ENCODE data around the gene GAST. TPM values are rescaled to one million over a fixed set of nuclear protein-coding genes. Genes with fewer than 3 reads are reported as not detected.
A peak's percentile ranks its signal among the peaks of the same experiment; 100 is the strongest.

Gene GAST
- total and polyA plus RNA-seq, 11 donors, result not detected

GRCh38 chr17:41762391-41762790, 50.3 kb downstream of the GAST start:
- TF ChIP-seq CTCF (IDR thresholded peaks at IDR 0.05), result no peak
- TF ChIP-seq POLR2A (IDR thresholded peaks at IDR 0.05), result no peak
- intact Hi-C loops (cut with DNase I), result loop anchor here in 1 of 10 donors (5.0 kb wide), 1 partner anchor 130 kb away; no protein-coding TSS in a partner anchor
- no peak overlapping the region for H3K27ac ChIP-seq
- ATAC-seq (no peak), DNase-seq (no peak)
- WGBS, 4 donors, result 81 to 93% (median 93%) methylated on average over 6 of the region's 6 CpGs
- H3K4me1 ChIP-seq, result no peaks in the 10 kb centered on the region
- peaks cover 9 to 100% (median 98%) of the 10 kb centered on the region in 9 donors for H3K36me3 ChIP-seq
- no peaks in the 10 kb centered on the region for H3K9me3 ChIP-seq
- H3K4me3 ChIP-seq, result no peak overlapping the region
- no peaks in the 10 kb centered on the region for H3K27me3 ChIP-seq

- intact Hi-C loops (cut with DNase I), result loop anchor here in 1 of 10 donors (5.0 kb wide), 1 partner anchor 129 kb away; no protein-coding TSS in a partner anchor
- no peak overlapping the region for H3K27ac ChIP-seq
- peak in 1 of 4 donors; percentile 33 for ATAC-seq
- peaks cover 9 to 100% (median 98%) of the 10 kb centered on the region in 9 donors for H3K36me3 ChIP-seq
- H3K9me3 ChIP-seq, result no peaks in the 10 kb centered on the region
- H3K27me3 ChIP-seq, result no peaks in the 10 kb centered on the region
- no peaks in the 10 kb centered on the region for H3K4me1 ChIP-seq
- no peak overlapping the region for H3K4me3 ChIP-seq
- WGBS, 4 donors, result 93 to 97% (median 94%) methylated on average over 10 to 16 of the region's 16 CpGs
- TF ChIP-seq POLR2A (IDR thresholded peaks at IDR 0.05) (no peak), CTCF (IDR thresholded peaks at IDR 0.05) (no peak)
- DNase-seq, result no peak
These were observed 50.7 kb downstream of the GAST start for GRCh38 chr17:41762841-41763240.

- H3K4me3 ChIP-seq, result no peak overlapping the region
- H3K4me1 ChIP-seq, result no peaks in the 10 kb centered on the region
- H3K27me3 ChIP-seq, result no peaks in the 10 kb centered on the region
- 81 to 93% (median 92%) methylated on average over 3 to 8 of the region's 8 CpGs for WGBS, 4 donors
- TF ChIP-seq POLR2A (IDR thresholded peaks at IDR 0.05), result no peak
- TF ChIP-seq CTCF (IDR thresholded peaks at IDR 0.05), result no peak
- ATAC-seq (peak in 1 of 4 donors; percentile 7), DNase-seq (no peak)
- H3K27ac ChIP-seq, result no peak overlapping the region
- intact Hi-C loops (cut with DNase I), result loop anchor here in 1 of 10 donors (5.0 kb wide), 1 partner anchor 129 kb away; no protein-coding TSS in a partner anchor
- H3K36me3 ChIP-seq, result peaks cover 7 to 100% (median 98%) of the 10 kb centered on the region in 9 donors
- no peaks in the 10 kb centered on the region for H3K9me3 ChIP-seq
These were observed 51.2 kb downstream of the GAST start for GRCh38 chr17:41763327-41763726.

Other genes with a start within 250 kb of the GAST start
- gene KRT32, start 244.9 kb upstream of the GAST start, total RNA-seq, result under 1 TPM in 3 of 9 donors, not detected in 6; 0.16 to 0.27 (median 0.16) TPM
- under 1 TPM in 1 of 2 donors, not detected in 1; 0.26 TPM for gene KRT32, start 244.9 kb upstream of the GAST start, polyA plus RNA-seq
- gene KRT35, start 231.2 kb upstream of the GAST start, total RNA-seq, result not detected
- not detected for gene KRT35, start 231.2 kb upstream of the GAST start, polyA plus RNA-seq
- not detected for gene KRT36, start 222.4 kb upstream of the GAST start, total RNA-seq
- not detected for gene KRT36, start 222.4 kb upstream of the GAST start, polyA plus RNA-seq
- under 1 TPM in 1 of 9 donors, not detected in 8; 0.31 TPM for gene KRT13, start 206.7 kb upstream of the GAST start, total RNA-seq
- gene KRT13, start 206.7 kb upstream of the GAST start, polyA plus RNA-seq, result 1 to 10 TPM in 1 of 2 donors, not detected in 1; 4.1 TPM
- under 1 TPM in 1 of 9 donors, not detected in 8; 0.36 TPM for gene KRT15, start 193.4 kb upstream of the GAST start, total RNA-seq
- under 1 TPM in 1 of 2 donors, not detected in 1; 0.14 TPM for gene KRT15, start 193.4 kb upstream of the GAST start, polyA plus RNA-seq
- gene KRT19, start 184.0 kb upstream of the GAST start, total RNA-seq, result 100 to 1,000 TPM in 1 of 9 donors, under 1 TPM in 8; 0.40 to 163 (median 0.75) TPM
- gene KRT19, start 184.0 kb upstream of the GAST start, polyA plus RNA-seq, result 1 to 10 TPM; 1.6 to 2.1 TPM
- not detected for gene KRT9, start 140.3 kb upstream of the GAST start, total RNA-seq
- gene KRT9, start 140.3 kb upstream of the GAST start, polyA plus RNA-seq, result not detected
- gene KRT14, start 125.4 kb upstream of the GAST start, total RNA-seq, result under 1 TPM in 2 of 9 donors, not detected in 7; 0.23 to 0.38 TPM
- gene KRT14, start 125.4 kb upstream of the GAST start, polyA plus RNA-seq, result not detected
- gene KRT16, start 99.6 kb upstream of the GAST start, total RNA-seq, result not detected
- under 1 TPM in 1 of 2 donors, not detected in 1; 0.06 TPM for gene KRT16, start 99.6 kb upstream of the GAST start, polyA plus RNA-seq
- gene KRT17, start 87.8 kb upstream of the GAST start, total RNA-seq, result under 1 TPM in 1 of 9 donors, not detected in 8; 0.60 TPM
- not detected for gene KRT17, start 87.8 kb upstream of the GAST start, polyA plus RNA-seq
- gene EIF1, start 23.4 kb upstream of the GAST start, total RNA-seq, result 1,000 to 10,000 TPM in 6 of 9 donors, 100 to 1,000 TPM in 3; 402 to 1,338 (median 1,177) TPM
- gene EIF1, start 23.4 kb upstream of the GAST start, polyA plus RNA-seq, result 1,000 to 10,000 TPM in 1 of 2 donors, 100 to 1,000 TPM in 1; 911 to 1,001 TPM
- gene HAP1, start 22.3 kb downstream of the GAST start, total RNA-seq, result under 1 TPM in 4 of 9 donors, not detected in 5; 0.07 to 0.35 (median 0.10) TPM
- gene HAP1, start 22.3 kb downstream of the GAST start, polyA plus RNA-seq, result under 1 TPM in 1 of 2 donors, not detected in 1; 0.10 TPM
- 100 to 1,000 TPM; 143 to 503 (median 166) TPM for gene JUP, start 74.4 kb downstream of the GAST start, total RNA-seq
- 100 to 1,000 TPM in 1 of 2 donors, 10 to 100 TPM in 1; 94.6 to 148 TPM for gene JUP, start 74.4 kb downstream of the GAST start, polyA plus RNA-seq
- 10 to 100 TPM in 1 of 9 donors, 1 to 10 TPM in 8; 2.2 to 10.1 (median 5.3) TPM for gene P3H4, start 99.6 kb downstream of the GAST start, total RNA-seq
- gene P3H4, start 99.6 kb downstream of the GAST start, polyA plus RNA-seq, result 1 to 10 TPM; 4.2 to 9.4 TPM
- gene FKBP10, start 100.7 kb downstream of the GAST start, total RNA-seq, result 10 to 100 TPM in 5 of 9 donors, 1 to 10 TPM in 4; 6.5 to 40.4 (median 12.5) TPM
- 10 to 100 TPM; 11.4 to 25.2 TPM for gene FKBP10, start 100.7 kb downstream of the GAST start, polyA plus RNA-seq
- gene NT5C3B, start 123.9 kb downstream of the GAST start, total RNA-seq, result 10 to 100 TPM; 16.0 to 26.7 (median 24.1) TPM
- 10 to 100 TPM; 30.0 to 50.9 TPM for gene NT5C3B, start 123.9 kb downstream of the GAST start, polyA plus RNA-seq
- gene KLHL10, start 125.5 kb downstream of the GAST start, total RNA-seq, result under 1 TPM in 1 of 9 donors, not detected in 8; 0.10 TPM
- gene KLHL10, start 125.5 kb downstream of the GAST start, polyA plus RNA-seq, result under 1 TPM in 1 of 2 donors, not detected in 1; 0.08 TPM
- gene KLHL11, start 153.1 kb downstream of the GAST start, total RNA-seq, result 1 to 10 TPM; 2.3 to 5.9 (median 3.6) TPM
- gene KLHL11, start 153.1 kb downstream of the GAST start, polyA plus RNA-seq, result 1 to 10 TPM; 1.1 to 1.9 TPM
- gene ACLY, start 206.6 kb downstream of the GAST start, total RNA-seq, result 10 to 100 TPM; 18.2 to 55.5 (median 34.7) TPM
- gene ACLY, start 206.6 kb downstream of the GAST start, polyA plus RNA-seq, result 10 to 100 TPM in 1 of 2 donors, 1 to 10 TPM in 1; 8.3 to 39.7 TPM
- under 1 TPM in 8 of 9 donors, not detected in 1; 0.38 to 0.96 (median 0.73) TPM for gene ODAD4, start 218.3 kb downstream of the GAST start, total RNA-seq
- 1 to 10 TPM in 1 of 2 donors, under 1 TPM in 1; 0.69 to 1.2 TPM for gene ODAD4, start 218.3 kb downstream of the GAST start, polyA plus RNA-seq